Measurements from ENCODE around the gene LARP4. TPM values are rescaled to one million over a fixed set of nuclear protein-coding genes. Genes with fewer than 3 reads are reported as not detected.

Gene LARP4
- total RNA-seq, 1 experiment from 2014 or later, result 92.7 TPM

DNA sequence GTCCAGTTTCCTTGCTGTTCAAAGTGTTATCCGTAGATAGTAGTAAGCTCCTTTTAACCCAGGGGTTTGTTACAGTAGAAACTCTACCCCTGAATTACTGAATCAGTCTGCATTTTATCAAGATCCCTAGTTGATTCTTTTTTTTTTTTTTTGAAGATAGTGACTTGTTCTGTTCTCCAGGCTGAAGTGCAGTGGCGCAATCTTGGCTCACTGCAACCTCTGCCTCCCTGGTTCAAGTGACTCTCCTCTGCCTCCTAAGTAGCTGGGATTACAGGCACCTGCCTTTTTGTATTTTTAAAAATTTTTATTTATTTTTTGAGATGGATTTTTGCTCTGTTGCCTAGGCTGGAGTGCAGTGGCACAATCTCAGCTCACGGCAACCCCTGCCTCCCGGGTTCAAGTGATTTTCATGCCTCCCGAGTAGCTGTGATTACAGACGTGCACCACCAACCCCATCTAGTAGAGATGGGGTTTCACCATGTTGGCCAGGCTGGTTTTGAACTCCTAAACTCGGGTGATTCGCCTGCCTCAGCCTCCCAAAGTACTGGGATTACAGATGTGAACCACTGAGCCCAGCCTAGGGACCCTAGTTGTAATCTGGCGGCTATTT is 10.5 kb downstream of the LARP4 start:
- no peak overlapping the region for H3K27ac ChIP-seq (ENCODE audit: low read length)
- CTCF ChIA-PET, result no interaction called here
- no peak for ATAC-seq
- H3K4me1 ChIP-seq (ENCODE audit: control insufficient read depth, insufficient read depth, low read length), result no peaks in the 10 kb centered on the region
- TF ChIP-seq, protein P1, sequence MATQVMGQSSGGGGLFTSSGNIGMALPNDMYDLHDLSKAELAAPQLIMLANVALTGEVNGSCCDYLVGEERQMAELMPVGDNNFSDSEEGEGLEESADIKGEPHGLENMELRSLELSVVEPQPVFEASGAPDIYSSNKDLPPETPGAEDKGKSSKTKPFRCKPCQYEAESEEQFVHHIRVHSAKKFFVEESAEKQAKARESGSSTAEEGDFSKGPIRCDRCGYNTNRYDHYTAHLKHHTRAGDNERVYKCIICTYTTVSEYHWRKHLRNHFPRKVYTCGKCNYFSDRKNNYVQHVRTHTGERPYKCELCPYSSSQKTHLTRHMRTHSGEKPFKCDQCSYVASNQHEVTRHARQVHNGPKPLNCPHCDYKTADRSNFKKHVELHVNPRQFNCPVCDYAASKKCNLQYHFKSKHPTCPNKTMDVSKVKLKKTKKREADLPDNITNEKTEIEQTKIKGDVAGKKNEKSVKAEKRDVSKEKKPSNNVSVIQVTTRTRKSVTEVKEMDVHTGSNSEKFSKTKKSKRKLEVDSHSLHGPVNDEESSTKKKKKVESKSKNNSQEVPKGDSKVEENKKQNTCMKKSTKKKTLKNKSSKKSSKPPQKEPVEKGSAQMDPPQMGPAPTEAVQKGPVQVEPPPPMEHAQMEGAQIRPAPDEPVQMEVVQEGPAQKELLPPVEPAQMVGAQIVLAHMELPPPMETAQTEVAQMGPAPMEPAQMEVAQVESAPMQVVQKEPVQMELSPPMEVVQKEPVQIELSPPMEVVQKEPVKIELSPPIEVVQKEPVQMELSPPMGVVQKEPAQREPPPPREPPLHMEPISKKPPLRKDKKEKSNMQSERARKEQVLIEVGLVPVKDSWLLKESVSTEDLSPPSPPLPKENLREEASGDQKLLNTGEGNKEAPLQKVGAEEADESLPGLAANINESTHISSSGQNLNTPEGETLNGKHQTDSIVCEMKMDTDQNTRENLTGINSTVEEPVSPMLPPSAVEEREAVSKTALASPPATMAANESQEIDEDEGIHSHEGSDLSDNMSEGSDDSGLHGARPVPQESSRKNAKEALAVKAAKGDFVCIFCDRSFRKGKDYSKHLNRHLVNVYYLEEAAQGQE (IDR thresholded peaks at IDR 0.05; ENCODE audit: insufficient read depth in 1 of 2, low read depth in 2 of 2, low read length in 1 of 2), result no peak
- no peak for TF ChIP-seq TCF7L2 (IDR thresholded peaks at IDR 0.05; ENCODE audit: low read depth, low read length)
- TF ChIP-seq, protein P2, sequence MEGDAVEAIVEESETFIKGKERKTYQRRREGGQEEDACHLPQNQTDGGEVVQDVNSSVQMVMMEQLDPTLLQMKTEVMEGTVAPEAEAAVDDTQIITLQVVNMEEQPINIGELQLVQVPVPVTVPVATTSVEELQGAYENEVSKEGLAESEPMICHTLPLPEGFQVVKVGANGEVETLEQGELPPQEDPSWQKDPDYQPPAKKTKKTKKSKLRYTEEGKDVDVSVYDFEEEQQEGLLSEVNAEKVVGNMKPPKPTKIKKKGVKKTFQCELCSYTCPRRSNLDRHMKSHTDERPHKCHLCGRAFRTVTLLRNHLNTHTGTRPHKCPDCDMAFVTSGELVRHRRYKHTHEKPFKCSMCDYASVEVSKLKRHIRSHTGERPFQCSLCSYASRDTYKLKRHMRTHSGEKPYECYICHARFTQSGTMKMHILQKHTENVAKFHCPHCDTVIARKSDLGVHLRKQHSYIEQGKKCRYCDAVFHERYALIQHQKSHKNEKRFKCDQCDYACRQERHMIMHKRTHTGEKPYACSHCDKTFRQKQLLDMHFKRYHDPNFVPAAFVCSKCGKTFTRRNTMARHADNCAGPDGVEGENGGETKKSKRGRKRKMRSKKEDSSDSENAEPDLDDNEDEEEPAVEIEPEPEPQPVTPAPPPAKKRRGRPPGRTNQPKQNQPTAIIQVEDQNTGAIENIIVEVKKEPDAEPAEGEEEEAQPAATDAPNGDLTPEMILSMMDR (IDR thresholded peaks at IDR 0.05), result no peak
- TF ChIP-seq SIN3A (IDR thresholded peaks at IDR 0.05; ENCODE audit: borderline replicate concordance, insufficient read depth, low read depth, low read length), result no peak
- TF ChIP-seq POLR2AphosphoS5 (IDR thresholded peaks at IDR 0.05; ENCODE audit: low read depth, low read length), result no peak
- BruUV-seq (replicated peaks), result no TSS peak
- DNase-seq (ENCODE audit: low read depth, low spot score), result no peak
- intact Hi-C loops (cut with micrococcal nuclease; ENCODE audit: unreplicated experiment) (no loop called here), in situ Hi-C loops (cut with HindIII; ENCODE audit: low pct_unique_long_range_greater_than_20kb, low sequenced_read_pairs) (no loop called here)
- no peaks in the 10 kb centered on the region for H3K9me3 ChIP-seq (ENCODE audit: control insufficient read depth, insufficient read depth, low read depth, low read length)
- H3K27me3 ChIP-seq (ENCODE audit: control insufficient read depth, insufficient read depth, low read length), result no peaks in the 10 kb centered on the region
- no peak overlapping the region for H3K4me3 ChIP-seq (ENCODE audit: low read depth in 2 of 2, low read length in 2 of 2)
- POLR2A ChIA-PET, result interaction anchor here (0.5 kb wide), 1 partner anchor 192 kb away, joined by 8 read pairs; no protein-coding TSS in a partner anchor
- H3K36me3 ChIP-seq (ENCODE audit: control insufficient read depth, insufficient read depth, low read length), result no peaks in the 10 kb centered on the region

DNA sequence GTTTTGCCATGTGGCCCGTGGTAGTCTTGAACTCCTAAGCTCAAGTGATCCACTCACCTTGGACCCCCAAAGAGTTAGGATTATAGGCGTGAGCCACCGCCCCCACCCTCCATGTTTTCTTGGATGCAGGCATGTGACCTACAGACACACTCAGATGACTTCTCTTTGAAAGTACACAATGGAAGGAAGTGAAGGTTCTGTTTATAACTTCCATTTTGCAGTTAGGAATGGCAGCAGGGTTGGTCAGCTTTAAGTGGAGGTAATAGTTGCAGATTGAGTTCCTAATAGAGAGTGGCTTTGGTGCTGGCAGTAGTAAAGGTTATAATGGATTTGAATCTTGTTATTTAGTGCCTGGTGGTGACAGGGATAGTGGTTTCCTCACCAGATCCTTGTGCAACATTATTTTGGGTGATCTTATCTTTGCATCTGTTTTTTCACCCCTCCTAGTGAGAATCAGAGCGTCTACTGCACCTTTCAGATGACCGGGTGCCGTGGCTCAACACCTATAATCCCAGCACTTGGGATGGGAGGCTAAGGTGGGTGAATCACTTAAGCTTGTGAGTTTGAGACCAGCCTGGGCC is 15.3 kb downstream of the LARP4 start:
- no peaks in the 10 kb centered on the region for H3K9me3 ChIP-seq (ENCODE audit: control insufficient read depth, insufficient read depth, low read depth, low read length)
- ChIA-PET CTCF (interaction anchor here (1.3 kb wide), 1 partner anchor 195 kb away, joined by 3 read pairs; no protein-coding TSS in a partner anchor), POLR2A (interaction anchor here (1.0 kb wide), 1 partner anchor 10 kb away, joined by 3 read pairs; no protein-coding TSS in a partner anchor)
- ATAC-seq, result no peak
- no peaks in the 10 kb centered on the region for H3K4me1 ChIP-seq (ENCODE audit: control insufficient read depth, insufficient read depth, low read length)
- TF ChIP-seq TCF7L2 (IDR thresholded peaks at IDR 0.05; ENCODE audit: low read depth, low read length), result no peak
- BruUV-seq (replicated peaks), result no TSS peak
- intact Hi-C loops (cut with micrococcal nuclease; ENCODE audit: unreplicated experiment) (no loop called here), in situ Hi-C loops (cut with HindIII; ENCODE audit: low pct_unique_long_range_greater_than_20kb, low sequenced_read_pairs) (no loop called here)
- no peak overlapping the region for H3K4me3 ChIP-seq (ENCODE audit: low read depth in 2 of 2, low read length in 2 of 2)
- no peak for DNase-seq (ENCODE audit: low read depth, low spot score)
- H3K27ac ChIP-seq (ENCODE audit: low read length), result no peak overlapping the region
- H3K36me3 ChIP-seq (ENCODE audit: control insufficient read depth, insufficient read depth, low read length), result no peaks in the 10 kb centered on the region
- H3K27me3 ChIP-seq (ENCODE audit: control insufficient read depth, insufficient read depth, low read length), result no peaks in the 10 kb centered on the region
